ENCODE results near the gene ZSCAN22. TPM values are rescaled to one million over a fixed set of nuclear protein-coding genes. Genes with fewer than 3 reads are reported as not detected.

The ZSCAN22 gene
- total RNA-seq (3.6 and 3.7 TPM in 2 replicates), polyA plus RNA-seq (3.6 and 3.9 TPM in 2 replicates), polyA minus RNA-seq (8.1 and 9.1 TPM in 2 replicates), Bru-seq, nascent RNA (percentile 49 among the genes with signal in this experiment), BruChase-seq, experiment 1, labeled RNA remaining after a 6-hour chase (percentile 53 among the genes with signal in this experiment), BruChase-seq, experiment 2, labeled RNA remaining after a 2-hour chase (percentile 53 among the genes with signal in this experiment)
- 2.1 and 2.4 TPM in 2 replicates for polyA plus RNA-seq (2011; cell fraction: cytosol; rRNA removed)
- polyA plus RNA-seq (2011; cell fraction: nucleus; rRNA removed), result 2.7 and 2.8 TPM in 2 replicates
- polyA plus RNA-seq (2012), result 1.3 and 1.5 TPM in 2 replicates
- polyA minus RNA-seq (2011; cell fraction: cytosol; rRNA and poly(A)+ RNA removed), result 5.2 TPM
- 2.8 and 3.7 TPM in 2 replicates for polyA minus RNA-seq (2011; cell fraction: nucleus; rRNA and poly(A)+ RNA removed)
- long read RNA-seq, full-length matches to known transcripts, result 3 of 3 reads
- long read RNA-seq, partial matches to known transcripts, result 0 of 3 reads
- long read RNA-seq, other reads (novel, unspliced or antisense), result 0 of 3 reads

- Histone ChIP-seq H4K20me1 (replicated peaks; ENCODE audit: control insufficient read depth, extremely low read depth, insufficient read depth, low read length) (no peaks in the 10 kb centered on the region), H2AFZ (ENCODE audit: low read depth, low read length) (peak within 1 kb of the TSS; percentile 67), H3K4me2 (ENCODE audit: insufficient read depth, low read length) (peak within 1 kb of the TSS; percentile 74), H3K27me3 (ENCODE audit: control insufficient read depth in 2 of 2, insufficient read depth in 2 of 2, low read length in 2 of 2) (no peaks in the 10 kb centered on the region), H3K79me2 (ENCODE audit: control insufficient read depth, insufficient read depth, low read length) (peaks cover 18% of the 10 kb centered on the region), H3K9me3 (replicated peaks; ENCODE audit: control insufficient read depth, insufficient read depth, low read length) (no peaks in the 10 kb centered on the region), H3K36me3 (ENCODE audit: control insufficient read depth in 2 of 2, extremely low read depth in 1 of 2, insufficient read depth in 2 of 2, low read length in 2 of 2) (no peaks in the 10 kb centered on the region), H3K4me3 (replicated peaks in 1 of 3; ENCODE audit: insufficient read depth in 1 of 3, low read depth in 1 of 3, low read length in 3 of 3) (peak within 1 kb of the TSS; percentile 3 to 63 (median 56)), H3K27ac (ENCODE audit: insufficient read depth, low read depth, low read length) (peak within 1 kb of the TSS; percentile 1), H3K9me1 (replicated peaks; ENCODE audit: control insufficient read depth, extremely low read depth, insufficient read depth, low read length) (no peaks in the 10 kb centered on the region), H3K9ac (replicated peaks; ENCODE audit: extremely low read depth, insufficient read depth, low read length) (peak within 1 kb of the TSS; percentile 53), H3K4me1 (ENCODE audit: control insufficient read depth, extremely low read depth, insufficient read depth, low read length) (peaks cover 12% of the 10 kb centered on the region)
- dilution Hi-C loops (cut with MboI; ENCODE audit: extremely low pct_ligation_motif_present, low sequenced_read_pairs), result no loop called here
- BruUV-seq (replicated peaks), result TSS peak; percentile 44
- TF ChIP-seq CTCF (IDR thresholded peaks at IDR 0.05; ENCODE audit: extremely low read depth in 1 of 2, insufficient read depth in 1 of 2, low read depth in 1 of 2, low read length in 2 of 2) (no peak), FOS (IDR thresholded peaks at IDR 0.05; ENCODE audit: borderline replicate concordance, insufficient read depth, low read length) (no peak), POLR2A (IDR thresholded peaks at IDR 0.05; ENCODE audit: low read depth, low read length) (peak; percentile 76), MYC (IDR thresholded peaks at IDR 0.05; ENCODE audit: low read depth, low read length) (peak; percentile 98), POLR2AphosphoS5 (IDR thresholded peaks at IDR 0.05; ENCODE audit: insufficient read depth, low read depth, low read length) (peak; percentile 64), JUN (IDR thresholded peaks at IDR 0.05; ENCODE audit: borderline replicate concordance, insufficient read depth, insufficient read length, low read depth) (no peak), MAX (IDR thresholded peaks at IDR 0.05; ENCODE audit: insufficient read depth, insufficient read length) (peak; percentile 50), GATA2 (IDR thresholded peaks at IDR 0.05; ENCODE audit: insufficient read depth, insufficient read length, low read depth, low read length) (no peak), EZH2 (IDR thresholded peaks at IDR 0.05; ENCODE audit: borderline replicate concordance, low read depth, low read length, severe bottlenecking) (no peak)
- intact Hi-C loops (cut with micrococcal nuclease), result loop anchor here (1.0 to 2.0 kb wide), 9 partner anchors 22 to 192 kb away; partner anchors contain the start of genes ERVK3-1, ZBTB45, ZNF132 and ZNF497
- DNase-seq (ENCODE audit: low read depth, low spot score) (peak; percentile 96), FAIRE-seq (peak; percentile 99)
- ChIA-PET CTCF (interaction anchor here (0.7 to 1.4 kb wide), 5 partner anchors 9 to 109 kb away, joined by 3 to 5 read pairs (median 3); partner anchors contain the start of genes ZNF497 and ZNF544), POLR2A (interaction anchor here (0.6 kb wide), 1 partner anchor 17 kb away, joined by 5 read pairs; no protein-coding TSS in a partner anchor)
Observed at GRCh38 chr19:58326914-58327726, at the start of gene ZSCAN22. Gene ZSCAN22 (plus strand): TSS chr19:58326994. CDS start chr19:58334803, 7,809 bp downstream.
